GM18861 (cell line): ENCODE results near the gene PPP1R37.
A peak's percentile ranks its signal among the peaks of the same experiment; 100 is the strongest.

Experiments used
- ATAC-seq: cut with Tn5 transposase; IDR thresholded peaks from one replicate; pipeline ENCODE4 v1.9.1; 2021; ENCODE audit not compliant: unreplicated experiment

Gene PPP1R37

GRCh38 chr19:45166723-45167252 is 73.8 kb downstream of the PPP1R37 start:
- no peak for ATAC-seq

- ATAC-seq: no peak
Observed at GRCh38 chr19:45168767-45169351, 75.9 kb downstream of the PPP1R37 start.

GRCh38 chr19:45169602-45170001 is 76.6 kb downstream of the PPP1R37 start:
- no peak for ATAC-seq

- ATAC-seq: no peak
Observed at GRCh38 chr19:45170146-45171106, 77.4 kb downstream of the PPP1R37 start.

- ATAC-seq: no peak
Observed at GRCh38 chr19:45171211-45171623, 78.2 kb downstream of the PPP1R37 start.

- no peak for ATAC-seq
Observed at GRCh38 chr19:45172173-45172572, 79.2 kb downstream of the PPP1R37 start.

- ATAC-seq: no peak
Observed at GRCh38 chr19:45172611-45173208, 79.7 kb downstream of the PPP1R37 start.

- no peak for ATAC-seq
Observed at GRCh38 chr19:45173816-45174215, 80.8 kb downstream of the PPP1R37 start.

- ATAC-seq: no peak
Observed at GRCh38 chr19:45175515-45176345, 82.8 kb downstream of the PPP1R37 start.

- peak; percentile 3 for ATAC-seq
Observed at GRCh38 chr19:45177817-45178261, 84.9 kb downstream of the PPP1R37 start, which contains the start of gene TRAPPC6A. Gene TRAPPC6A, minus strand, starts transcription at chr19:45178237. Its CDS starts 19 bp downstream, at chr19:45178218.

- ATAC-seq: peak; percentile 75
Observed at GRCh38 chr19:45178262-45179071, 85.5 kb downstream of the PPP1R37 start, which contains the start of gene BLOC1S3. Gene BLOC1S3, plus strand, starts transcription at chr19:45178784. Its CDS starts 513 bp downstream, at chr19:45179297.

- ATAC-seq: no peak
Observed at GRCh38 chr19:45179072-45179891, 86.3 kb downstream of the PPP1R37 start.

- no peak for ATAC-seq
Observed at GRCh38 chr19:45179892-45180370, 87.0 kb downstream of the PPP1R37 start.

- ATAC-seq: no peak
Observed at GRCh38 chr19:45180936-45181335, 88.0 kb downstream of the PPP1R37 start.

- ATAC-seq: no peak
Observed at GRCh38 chr19:45182758-45183157, 89.8 kb downstream of the PPP1R37 start.

- no peak for ATAC-seq
Observed at GRCh38 chr19:45184115-45184514, 91.1 kb downstream of the PPP1R37 start.

GRCh38 chr19:45186509-45187334 is 93.7 kb downstream of the PPP1R37 start:
- no peak for ATAC-seq
